IMR-90 (cell line): ENCODE data around the gene PCDH12. TPM values are rescaled to one million over a fixed set of nuclear protein-coding genes. Genes with fewer than 3 reads are reported as not detected.

Experiments used
- ATAC-seq: fragments of 200-7000 bp; cut with Tn5 transposase; 2 replicates; pipeline ENCODE4 v1.9.1; 2020; ENCODE audit warnings: low read depth, mild to moderate bottlenecking, moderate library complexity
- BruUV-seq: library from RNA; stranded (reverse); fragments of 400-500 nt; replicated peaks from 2 replicates; lab custom pipeline; 2021; lab: Mats Ljungman, UMichigan
- CTCF ChIA-PET: fragments of 300-600 bp; formaldehyde crosslinking; extraction: SDS; loops from one replicate; lab custom pipeline; 2021; ENCODE audit warnings: antibody characterized with exemption; lab: Yijun Ruan, JAX
- POLR2A ChIA-PET: fragments of 300-600 bp; sonication (Branson Sonifier 250); formaldehyde crosslinking; loops from one replicate; lab custom pipeline; 2022; ENCODE audit warnings: antibody characterized with exemption; ENCODE audit not compliant: unreplicated experiment; lab: Charles Lee
- DNase-seq: peaks from one replicate; pipeline ENCODE4 v3.0.0; 2013
- H2AFZ ChIP-seq: replicated peaks from 2 replicates; pipeline ENCODE3; 2013; ENCODE audit warnings: low read length, mild to moderate bottlenecking; ENCODE audit not compliant: poor library complexity
- H2AK5ac ChIP-seq: 2 replicates; pipeline ENCODE4 v1.6.1; 2013; ENCODE audit warnings: low read depth, low read length, inconsistent platforms
- H2AK9ac ChIP-seq: replicated peaks from 2 replicates; pipeline ENCODE3; 2013; ENCODE audit warnings: mild to moderate bottlenecking, low read depth, low read length, moderate library complexity; ENCODE audit not compliant: poor library complexity
- H2BK120ac ChIP-seq: 2 replicates; pipeline ENCODE4 v1.6.1; 2013; ENCODE audit warnings: low read depth, low read length, inconsistent platforms
- H2BK15ac ChIP-seq: 3 replicates; pipeline ENCODE4 v1.6.1; 2013; ENCODE audit warnings: low read depth, low read length, inconsistent platforms
- H2BK20ac ChIP-seq: 2 replicates; pipeline ENCODE4 v1.6.1; 2013; ENCODE audit warnings: low read depth, mild to moderate bottlenecking, inconsistent platforms, low read length, moderate library complexity
- H2BK5ac ChIP-seq: 2 replicates; pipeline ENCODE4 v1.6.1; 2013; ENCODE audit warnings: mild to moderate bottlenecking, low read depth, low read length, inconsistent platforms; ENCODE audit not compliant: poor library complexity, severe bottlenecking
- H3K14ac ChIP-seq: replicated peaks from 2 replicates; pipeline ENCODE4 v1.6.1; 2013; ENCODE audit warnings: low read depth, low read length, inconsistent platforms
- H3K18ac ChIP-seq: 2 replicates; pipeline ENCODE4 v1.6.1; 2013; ENCODE audit warnings: low read depth, low read length, control low read depth
- H3K23ac ChIP-seq: 2 replicates; pipeline ENCODE4 v1.6.1; 2013; ENCODE audit warnings: low read depth, low read length, inconsistent platforms
- H3K27ac ChIP-seq: 2 replicates; pipeline ENCODE4 v1.5.1; 2013; ENCODE audit warnings: mild to moderate bottlenecking, control low read depth, low read length; ENCODE audit not compliant: insufficient read depth
- H3K27me3 ChIP-seq: 2 replicates; pipeline ENCODE4 v1.6.1; 2013; ENCODE audit warnings: low read length; ENCODE audit not compliant: control insufficient read depth, insufficient read depth
- H3K36me3 ChIP-seq: 2 replicates; pipeline ENCODE4 v1.6.1; 2013; ENCODE audit warnings: low read length, mixed read lengths; ENCODE audit not compliant: control insufficient read depth, insufficient read depth
- H3K4ac ChIP-seq: 2 replicates; pipeline ENCODE4 v1.6.1; 2013; ENCODE audit warnings: low read depth, low read length, inconsistent platforms
- H3K4me1 ChIP-seq: 2 replicates; pipeline ENCODE4 v1.6.1; 2013; ENCODE audit warnings: low read length, mixed read lengths; ENCODE audit not compliant: control insufficient read depth, insufficient read depth
- H3K4me2 ChIP-seq: 2 replicates; pipeline ENCODE4 v1.6.1; 2013; ENCODE audit warnings: low read depth, mild to moderate bottlenecking, control low read depth, low read length, moderate library complexity
- H3K4me3 ChIP-seq: 2 replicates; pipeline ENCODE4 v1.5.1; 2013; ENCODE audit warnings: low read depth, mild to moderate bottlenecking, control low read depth, low read length, moderate library complexity; ENCODE audit not compliant: insufficient read depth
- H3K56ac ChIP-seq: 2 replicates; pipeline ENCODE4 v1.6.1; 2013; ENCODE audit warnings: low read length, inconsistent platforms; ENCODE audit not compliant: insufficient read depth; ENCODE audit errors: extremely low read depth
- H3K79me1 ChIP-seq, 2 experiments: 2 replicates each; pipeline ENCODE4 v1.6.1; 2013; ENCODE audit warnings: low read length in 2 of 2, inconsistent platforms in 1 of 2, low read depth in 1 of 2
- H3K9ac ChIP-seq: 2 replicates; pipeline ENCODE4 v1.6.1; 2013; ENCODE audit warnings: low read depth, low read length, control low read depth
- H3K9me1 ChIP-seq: 2 replicates; pipeline ENCODE4 v1.6.1; 2013; ENCODE audit warnings: low read length, inconsistent platforms; ENCODE audit not compliant: insufficient read depth
- H3K9me3 ChIP-seq: 2 replicates; pipeline ENCODE4 v1.6.1; 2013; ENCODE audit warnings: low read length; ENCODE audit not compliant: control insufficient read depth, insufficient read depth
- H4K20me1 ChIP-seq: 2 replicates; pipeline ENCODE4 v1.6.1; 2013; ENCODE audit warnings: low read length, inconsistent platforms; ENCODE audit not compliant: insufficient read depth
- H4K5ac ChIP-seq: 2 replicates; pipeline ENCODE4 v1.6.1; 2013; ENCODE audit warnings: mild to moderate bottlenecking, low read depth, low read length, control low read depth
- H4K8ac ChIP-seq, 2 experiments: 2 replicates each; pipeline ENCODE4 v1.6.1; 2013; ENCODE audit warnings: low read depth in 2 of 2, low read length in 2 of 2, control low read depth in 1 of 2, inconsistent platforms in 1 of 2
- H4K91ac ChIP-seq: 2 replicates; pipeline ENCODE4 v1.6.1; 2013; ENCODE audit warnings: low read depth, low read length, inconsistent platforms; ENCODE audit not compliant: insufficient read depth
- BHLHE40 ChIP-seq: fragments of 150-350 bp; IDR thresholded peaks from 2 replicates; pipeline ENCODE4 v1.6.1; 2016; ENCODE audit warnings: mild to moderate bottlenecking, low read depth, low read length
- CHD1 ChIP-seq: IDR thresholded peaks from 2 replicates; pipeline ENCODE4 v1.6.1; 2012; ENCODE audit warnings: low read depth, low read length, improper control_type of control experiment
- FOS ChIP-seq: fragments of 150-350 bp; IDR thresholded peaks from 2 replicates; pipeline ENCODE4 v1.6.1; 2016; ENCODE audit warnings: low read depth, low read length
- MAFK ChIP-seq: IDR thresholded peaks from 2 replicates; pipeline ENCODE4 v1.6.1; 2012; ENCODE audit warnings: low read depth, low read length, improper control_type of control experiment
- MAZ ChIP-seq: IDR thresholded peaks from 2 replicates; pipeline ENCODE4 v1.6.1; 2012; ENCODE audit warnings: low read depth, mild to moderate bottlenecking, low read length, improper control_type of control experiment, moderate library complexity, borderline replicate concordance
- NFE2L2 ChIP-seq: fragments of 150-350 bp; IDR thresholded peaks from 2 replicates; pipeline ENCODE4 v1.6.1; 2016; ENCODE audit warnings: low read depth, mild to moderate bottlenecking, low read length
- POLR2A ChIP-seq: IDR thresholded peaks from 2 replicates; pipeline ENCODE4 v1.6.1; 2012; ENCODE audit warnings: mild to moderate bottlenecking, low read depth, low read length
- RCOR1 ChIP-seq: IDR thresholded peaks from 2 replicates; pipeline ENCODE4 v1.6.1; 2012; ENCODE audit warnings: mild to moderate bottlenecking, low read length, improper control_type of control experiment; ENCODE audit not compliant: insufficient replicate concordance
- RFX5 ChIP-seq: IDR thresholded peaks from 2 replicates; pipeline ENCODE4 v1.8.0; 2012; ENCODE audit warnings: low read depth, mild to moderate bottlenecking, low read length, moderate library complexity
- USF2 ChIP-seq: fragments of 150-350 bp; IDR thresholded peaks from 2 replicates; pipeline ENCODE4 v1.6.1; 2017; ENCODE audit warnings: mild to moderate bottlenecking, antibody characterized with exemption, low read length, low read depth
- WGBS, 2 experiments: methylation state at CpG; one replicate each; pipeline versions ENCODE4 v1.1.5 to v1.1.7; 2013; ENCODE audit warnings: missing lambda C conversion rate in 2 of 2; ENCODE audit not compliant: insufficient read length in 1 of 2; ENCODE audit errors: extremely low coverage in 2 of 2; 5-methylcytosine and 5-hydroxymethylcytosine counted together
- dilution Hi-C: fragments of 300-500 bp; cut with HindIII; formaldehyde crosslinking; loops from one replicate; pipeline ENCODE4 v1.14.3; 2018; ENCODE audit warnings: low sequenced_read_pairs; ENCODE audit not compliant: unreplicated experiment
- in situ Hi-C: fragments of 300-500 bp; cut with MboI; formaldehyde crosslinking; loops from 3 replicates; pipeline ENCODE4 v1.14.3; 2019; ENCODE audit warnings: low sequenced_read_pairs, inconsistent platforms, mixed read lengths
- intact Hi-C: fragments of 100-400 bp; cut with micrococcal nuclease; formaldehyde crosslinking; loops from 2 replicates; pipeline ENCODE4 v1.10.0; 2022
- polyA plus RNA-seq, 3 experiments: library from polyadenylated mRNA; depleted of rRNA; stranded (reverse); fragments of >200 nt; gene quantifications; 2 replicates each; pipeline ENCODE4 v1.2.3, GENCODE V29; 2012; ENCODE audit warnings: low replicate concordance in 1 of 3
- total RNA-seq: library from RNA; depleted of rRNA; stranded (reverse); fragments of >200 nt; gene quantifications from 2 replicates; pipeline ENCODE4 v1.2.3, GENCODE V29; 2012
- TF ChIP-seq, protein P1 (sequence below): conservative IDR thresholded peaks from 2 replicates; pipeline ENCODE4 v1.5.1; 2012; ENCODE audit warnings: mild to moderate bottlenecking, low read depth, low read length, improper control_type of control experiment

The PCDH12 gene
- total and polyA plus RNA-seq, 2 of the 4 experiments (the other 2 are of a cell fraction): 0.02 to 0.18 TPM

GRCh38 chr5:142003266-142003800 is 45.3 kb upstream of the PCDH12 start:
- Histone ChIP-seq H3K9ac (no peak overlapping the region), H3K14ac (no peak overlapping the region), H3K56ac (no peak overlapping the region), H3K4me2 (no peak overlapping the region), H2BK15ac (no peak overlapping the region), H3K4me3 (no peak overlapping the region), H2AK9ac (no peak overlapping the region), H3K4ac (no peak overlapping the region), H3K27ac (no peak overlapping the region), H3K9me1 (peaks cover 12% of the 10 kb centered on the region; the same call in 1 of the 2 replicates), H4K5ac (no peak overlapping the region), H3K79me1 (peaks cover 0 to 7% of the 10 kb centered on the region in 2 experiments; a peak in 2 of 4 replicates), H3K27me3 (no peaks in the 10 kb centered on the region), H3K4me1 (no peaks in the 10 kb centered on the region; the same call in 1 of the 2 replicates), H2AK5ac (no peak overlapping the region), H3K18ac (no peak overlapping the region), H3K9me3 (no peaks in the 10 kb centered on the region), H4K8ac (no peak overlapping the region), H3K23ac (no peak overlapping the region), H2BK20ac (no peak overlapping the region), H4K20me1 (peaks cover 4% of the 10 kb centered on the region; the same call in 1 of the 2 replicates), H4K91ac (no peak overlapping the region), H2BK120ac (no peak overlapping the region), H2BK5ac (no peak overlapping the region), H3K36me3 (peaks cover 48% of the 10 kb centered on the region), H2AFZ (no peak overlapping the region)
- 80% methylated on average over 1 of the region's 2 CpGs; no CpG with 5 or more reads in 1 of the 2 experiments for WGBS, 2 experiments
- no peak for TF ChIP-seq FOS
- no peak for TF ChIP-seq POLR2A
- no peak for TF ChIP-seq MAFK
- TF ChIP-seq RFX5: no peak
- TF ChIP-seq, protein P1, sequence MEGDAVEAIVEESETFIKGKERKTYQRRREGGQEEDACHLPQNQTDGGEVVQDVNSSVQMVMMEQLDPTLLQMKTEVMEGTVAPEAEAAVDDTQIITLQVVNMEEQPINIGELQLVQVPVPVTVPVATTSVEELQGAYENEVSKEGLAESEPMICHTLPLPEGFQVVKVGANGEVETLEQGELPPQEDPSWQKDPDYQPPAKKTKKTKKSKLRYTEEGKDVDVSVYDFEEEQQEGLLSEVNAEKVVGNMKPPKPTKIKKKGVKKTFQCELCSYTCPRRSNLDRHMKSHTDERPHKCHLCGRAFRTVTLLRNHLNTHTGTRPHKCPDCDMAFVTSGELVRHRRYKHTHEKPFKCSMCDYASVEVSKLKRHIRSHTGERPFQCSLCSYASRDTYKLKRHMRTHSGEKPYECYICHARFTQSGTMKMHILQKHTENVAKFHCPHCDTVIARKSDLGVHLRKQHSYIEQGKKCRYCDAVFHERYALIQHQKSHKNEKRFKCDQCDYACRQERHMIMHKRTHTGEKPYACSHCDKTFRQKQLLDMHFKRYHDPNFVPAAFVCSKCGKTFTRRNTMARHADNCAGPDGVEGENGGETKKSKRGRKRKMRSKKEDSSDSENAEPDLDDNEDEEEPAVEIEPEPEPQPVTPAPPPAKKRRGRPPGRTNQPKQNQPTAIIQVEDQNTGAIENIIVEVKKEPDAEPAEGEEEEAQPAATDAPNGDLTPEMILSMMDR: no peak
- TF ChIP-seq BHLHE40: no peak
- no peak for TF ChIP-seq NFE2L2
- no peak for TF ChIP-seq USF2
- TF ChIP-seq CHD1: no peak
- TF ChIP-seq RCOR1: no peak
- TF ChIP-seq MAZ: no peak
- DNase-seq: no peak
- dilution Hi-C loops (no loop called here), in situ Hi-C loops (no loop called here), intact Hi-C loops (no loop called here)
- POLR2A ChIA-PET: interaction anchor here (0.7 kb wide), 1 partner anchor 134 kb away, joined by 4 read pairs; no protein-coding TSS in a partner anchor
- BruUV-seq: no TSS peak
- no peak for ATAC-seq
- CTCF ChIA-PET: no interaction called here
